A673 (cell line): Measurements from ENCODE around the gene ENTPD8. TPM values are rescaled to one million over a fixed set of nuclear protein-coding genes. Genes with fewer than 3 reads are reported as not detected.

ENCODE experiments used
- BruUV-seq: library from RNA; stranded (reverse); fragments of 400-500 nt; replicated peaks from 2 replicates; lab custom pipeline; 2021; lab: Mats Ljungman, UMichigan
- CTCF ChIA-PET: fragments of 300-600 bp; sonication (Branson Sonifier 250); formaldehyde crosslinking; loops from one replicate; lab custom pipeline; 2022; ENCODE audit warnings: antibody characterized with exemption; lab: Charles Lee
- POLR2A ChIA-PET: fragments of 300-600 bp; sonication (Branson Sonifier 250); formaldehyde crosslinking; loops from one replicate; lab custom pipeline; 2022; ENCODE audit warnings: antibody characterized with exemption; ENCODE audit not compliant: low non-redundant PET; lab: Charles Lee
- DNase-seq: peaks from one replicate; pipeline ENCODE4 v3.0.0-alpha.2; 2015; ENCODE audit warnings: low spot score
- H3K27ac ChIP-seq: fragments of 200-600 bp; sonication (generic); 2 replicates; pipeline ENCODE4 v1.5.1; 2016; ENCODE audit warnings: mixed run types, low read depth, mild to moderate bottlenecking, mixed read lengths, antibody characterized with exemption, low read length; ENCODE audit not compliant: poor library complexity, severe bottlenecking
- H3K27me3 ChIP-seq: fragments of 200-600 bp; sonication (generic); replicated peaks from 2 replicates; pipeline ENCODE4 v1.6.1; 2017; ENCODE audit warnings: mixed run types, low read depth, mild to moderate bottlenecking, mixed read lengths, antibody characterized with exemption, low read length; ENCODE audit not compliant: insufficient read depth, poor library complexity
- H3K36me3 ChIP-seq: fragments of 200-600 bp; sonication (generic); 2 replicates; pipeline ENCODE4 v1.6.1; 2016; ENCODE audit warnings: mixed run types, mild to moderate bottlenecking, mixed read lengths, antibody characterized with exemption, low read length; ENCODE audit not compliant: insufficient read depth, poor library complexity, severe bottlenecking
- H3K4me1 ChIP-seq: fragments of 200-600 bp; sonication (generic); 2 replicates; pipeline ENCODE4 v1.6.1; 2017; ENCODE audit warnings: mixed run types, mild to moderate bottlenecking, mixed read lengths, antibody characterized with exemption, low read length; ENCODE audit not compliant: insufficient read depth, poor library complexity, severe bottlenecking
- H3K4me3 ChIP-seq: fragments of 200-600 bp; sonication (generic); 2 replicates; pipeline ENCODE4 v1.5.1; 2016; ENCODE audit warnings: low read depth, mixed run types, mild to moderate bottlenecking, mixed read lengths, low read length; ENCODE audit not compliant: poor library complexity, severe bottlenecking
- H3K9me3 ChIP-seq: fragments of 200-600 bp; sonication (generic); 2 replicates; pipeline ENCODE4 v1.6.1; 2016; ENCODE audit warnings: mixed run types, low read depth, mild to moderate bottlenecking, mixed read lengths, antibody characterized with exemption, low read length; ENCODE audit not compliant: poor library complexity, severe bottlenecking
- EZH2 ChIP-seq: fragments of 200-600 bp; sonication (generic); IDR thresholded peaks from 2 replicates; pipeline ENCODE4 v1.6.1; 2017; ENCODE audit warnings: borderline replicate concordance, low read depth, mild to moderate bottlenecking, mixed read lengths, antibody characterized with exemption, low read length; ENCODE audit not compliant: poor library complexity, severe bottlenecking
- intact Hi-C: fragments of 100-400 bp; cut with micrococcal nuclease; formaldehyde crosslinking; loops from one replicate; pipeline ENCODE4 v1.10.0; 2022; ENCODE audit not compliant: unreplicated experiment
- total RNA-seq: library from RNA; stranded (reverse); gene quantifications from 2 replicates; pipeline ENCODE4 v1.2.3, GENCODE V29; 2021
- TF ChIP-seq, protein P1 (sequence below): fragments of 300-800, 200-600 bp; sonication (generic); conservative IDR thresholded peaks from 2 replicates; pipeline ENCODE4 v1.5.1; 2017; ENCODE audit warnings: low read depth, mild to moderate bottlenecking, antibody characterized with exemption, low read length, moderate library complexity, mixed read lengths

ENTPD8 gene
- total RNA-seq, 1 experiment from 2014 or later, result not detected

DNA sequence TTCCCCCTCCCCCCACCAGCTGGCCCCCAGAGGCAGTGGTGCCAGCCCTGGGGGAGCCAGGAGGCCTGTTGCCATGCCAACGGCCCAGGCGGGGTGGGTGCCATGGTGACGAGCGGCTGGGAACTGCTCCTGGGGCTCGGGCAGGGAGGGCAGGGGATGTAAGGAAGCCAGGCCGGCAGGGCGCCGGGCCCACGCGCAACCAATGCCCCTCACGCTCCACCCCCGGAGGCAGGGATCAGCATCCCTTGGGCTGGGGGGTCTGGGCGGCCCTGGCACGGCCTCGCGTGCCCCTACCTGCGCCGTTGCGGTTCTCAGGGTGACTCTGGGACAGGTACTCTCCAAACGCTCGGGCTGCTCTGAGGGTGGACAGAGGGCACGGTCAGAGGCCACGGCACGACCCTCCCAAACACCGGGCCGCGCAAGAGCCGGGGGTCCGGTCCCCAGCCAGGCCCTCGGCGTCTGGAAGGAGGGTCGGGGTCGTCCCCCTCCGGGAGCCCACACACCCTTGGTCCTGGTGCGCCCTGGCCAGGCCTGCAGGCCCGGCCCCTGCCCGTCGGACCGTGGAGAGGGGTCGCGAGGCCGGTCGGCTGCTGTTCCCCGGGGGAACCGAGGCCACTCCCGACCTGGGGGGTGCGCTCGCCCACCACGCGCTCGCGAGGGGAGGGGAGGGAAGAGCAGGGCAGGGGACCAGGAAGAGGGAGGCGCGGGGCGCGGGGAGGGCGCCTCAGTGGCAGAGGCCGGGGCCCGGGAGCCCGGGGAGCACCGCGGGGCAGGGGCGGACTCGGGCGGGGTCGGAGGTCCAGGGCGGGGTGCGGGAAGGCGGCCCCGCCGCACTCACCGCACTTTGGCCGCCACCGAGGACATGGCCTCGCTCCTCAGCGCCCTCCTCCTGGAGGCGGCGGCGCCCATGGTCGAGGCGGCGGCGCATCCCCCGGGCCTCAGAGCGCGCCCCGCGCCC, 17.3 kb upstream of the ENTPD8 start:
- Histone ChIP-seq H3K4me3 (peak overlapping the region; percentile 80), H3K36me3 (no peaks in the 10 kb centered on the region), H3K9me3 (no peaks in the 10 kb centered on the region), H3K4me1 (peaks cover 20% of the 10 kb centered on the region), H3K27me3 (no peaks in the 10 kb centered on the region), H3K27ac (peak overlapping the region; percentile 79)
- TF ChIP-seq EZH2, result no peak
- TF ChIP-seq, protein P1, sequence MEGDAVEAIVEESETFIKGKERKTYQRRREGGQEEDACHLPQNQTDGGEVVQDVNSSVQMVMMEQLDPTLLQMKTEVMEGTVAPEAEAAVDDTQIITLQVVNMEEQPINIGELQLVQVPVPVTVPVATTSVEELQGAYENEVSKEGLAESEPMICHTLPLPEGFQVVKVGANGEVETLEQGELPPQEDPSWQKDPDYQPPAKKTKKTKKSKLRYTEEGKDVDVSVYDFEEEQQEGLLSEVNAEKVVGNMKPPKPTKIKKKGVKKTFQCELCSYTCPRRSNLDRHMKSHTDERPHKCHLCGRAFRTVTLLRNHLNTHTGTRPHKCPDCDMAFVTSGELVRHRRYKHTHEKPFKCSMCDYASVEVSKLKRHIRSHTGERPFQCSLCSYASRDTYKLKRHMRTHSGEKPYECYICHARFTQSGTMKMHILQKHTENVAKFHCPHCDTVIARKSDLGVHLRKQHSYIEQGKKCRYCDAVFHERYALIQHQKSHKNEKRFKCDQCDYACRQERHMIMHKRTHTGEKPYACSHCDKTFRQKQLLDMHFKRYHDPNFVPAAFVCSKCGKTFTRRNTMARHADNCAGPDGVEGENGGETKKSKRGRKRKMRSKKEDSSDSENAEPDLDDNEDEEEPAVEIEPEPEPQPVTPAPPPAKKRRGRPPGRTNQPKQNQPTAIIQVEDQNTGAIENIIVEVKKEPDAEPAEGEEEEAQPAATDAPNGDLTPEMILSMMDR, result no peak
- POLR2A ChIA-PET, result no interaction called here
- CTCF ChIA-PET, result no interaction called here
- intact Hi-C loops, result no loop called here
- BruUV-seq, result no TSS peak
- peak; percentile 46 for DNase-seq

DNA sequence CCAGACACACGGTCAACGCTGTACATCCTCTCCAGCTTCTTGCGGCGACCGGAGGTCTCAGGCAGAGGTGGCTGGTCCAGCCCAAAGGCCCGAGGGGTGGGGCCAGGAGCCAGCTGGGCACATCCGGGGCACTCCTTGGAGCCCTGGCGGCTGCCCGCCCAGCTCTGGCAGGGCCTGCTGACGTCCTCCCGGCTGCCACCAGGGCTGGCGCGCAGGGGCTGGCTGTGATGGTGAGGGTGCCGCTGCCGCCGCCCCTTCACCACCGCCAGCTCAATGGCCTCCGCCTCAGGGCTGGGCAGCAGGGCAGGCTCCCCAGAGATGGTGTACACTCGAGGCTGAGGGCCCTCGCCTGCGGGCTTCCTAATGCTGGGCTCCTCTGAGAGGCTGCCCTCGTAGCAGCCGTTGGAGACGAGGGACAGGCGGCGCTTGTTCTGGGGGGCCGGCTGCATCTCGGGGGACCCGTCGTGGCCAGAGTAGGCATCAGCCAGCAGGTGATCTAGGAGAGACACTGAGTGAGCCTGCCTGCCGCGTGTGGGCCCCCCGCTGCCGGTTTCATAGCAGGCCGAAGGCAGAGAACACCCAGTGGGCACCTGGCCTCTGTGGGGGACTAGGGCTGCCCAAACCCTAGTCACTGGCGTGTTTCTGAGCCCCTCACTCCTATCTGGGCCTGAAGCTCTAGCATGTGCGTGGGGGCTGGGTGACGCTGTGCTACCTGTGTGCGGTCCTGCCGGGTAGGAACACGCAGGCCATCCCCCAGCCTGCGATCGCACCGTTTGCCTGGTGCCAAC, 16.4 kb upstream of the ENTPD8 start:
- no peak overlapping the region for H3K27ac ChIP-seq
- peaks cover 8% of the 10 kb centered on the region for H3K36me3 ChIP-seq
- DNase-seq, result no peak
- ChIA-PET POLR2A (no interaction called here), CTCF (no interaction called here)
- no peaks in the 10 kb centered on the region for H3K9me3 ChIP-seq
- no peak for TF ChIP-seq EZH2
- TF ChIP-seq, protein P1, result no peak
- H3K4me3 ChIP-seq, result peak overlapping the region; percentile 80
- intact Hi-C loops, result no loop called here
- no peaks in the 10 kb centered on the region for H3K27me3 ChIP-seq
- peaks cover 20% of the 10 kb centered on the region for H3K4me1 ChIP-seq
- BruUV-seq, result no TSS peak

- ChIA-PET CTCF (no interaction called here), POLR2A (no interaction called here)
- H3K27me3 ChIP-seq, result no peaks in the 10 kb centered on the region
- TF ChIP-seq, protein P1, result no peak
- TF ChIP-seq EZH2, result no peak
- intact Hi-C loops, result no loop called here
- H3K36me3 ChIP-seq, result peaks cover 11% of the 10 kb centered on the region
- peaks cover 20% of the 10 kb centered on the region for H3K4me1 ChIP-seq
- no peak overlapping the region for H3K27ac ChIP-seq
- no peak for DNase-seq
- no peak overlapping the region for H3K4me3 ChIP-seq
- H3K9me3 ChIP-seq, result no peaks in the 10 kb centered on the region
- no TSS peak for BruUV-seq
Observed at GRCh38 chr9:137456864-137457405, 15.8 kb upstream of the ENTPD8 start.
